ENCODE data around the gene GNAS.
"Not testable (repeated sequence)": the region's sequence is repeated elsewhere in the genome, so short reads cannot be mapped to it uniquely, and the experiment has no call there.

GNAS gene

GRCh38 chr20:58828804-58829203, 23.7 kb upstream of the GNAS start:
- H3K27me3 ChIP-seq (ENCODE audit: control insufficient read depth, insufficient read depth, low read length); H3K4me3 ChIP-seq (ENCODE audit: low read depth, low read length); H3K9me3 ChIP-seq (ENCODE audit: control insufficient read depth, insufficient read depth, low read depth, low read length); H3K9ac ChIP-seq (ENCODE audit: low read length); H3K27ac ChIP-seq (ENCODE audit: low read depth, low read length); H3K4me1 ChIP-seq (ENCODE audit: control insufficient read depth, insufficient read depth, low read length): not testable (repeated sequence)
- peaks cover 63% of the 10 kb centered on the region for H3K36me3 ChIP-seq (ENCODE audit: control insufficient read depth, insufficient read depth, low read length)

DNA sequence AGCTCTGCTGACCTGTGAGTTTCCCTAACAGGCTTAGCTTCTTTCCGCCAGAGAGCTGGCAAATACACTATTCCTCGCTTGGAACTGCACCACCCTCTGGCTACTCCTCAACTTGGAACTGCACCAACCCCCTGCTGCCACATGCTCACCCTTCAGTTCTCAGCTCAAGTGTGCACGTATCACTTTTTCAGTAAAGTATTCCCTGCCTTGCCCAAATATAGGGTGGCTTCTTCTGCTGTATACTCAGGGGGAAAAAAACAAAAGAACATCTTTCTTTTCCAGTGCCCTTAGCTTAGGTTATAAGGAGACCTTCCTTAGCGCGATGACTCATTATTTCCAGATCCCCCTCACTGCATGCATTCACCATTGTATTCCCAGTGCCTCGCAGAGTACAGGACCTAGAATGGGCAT, 23.0 kb upstream of the GNAS start:
- Histone ChIP-seq H3K4me1 (ENCODE audit: control insufficient read depth, insufficient read depth, low read length) (no peaks in the 10 kb centered on the region), H3K9ac (ENCODE audit: low read length) (no peak overlapping the region), H3K9me3 (ENCODE audit: control insufficient read depth, insufficient read depth, low read depth, low read length) (no peaks in the 10 kb centered on the region), H3K4me3 (ENCODE audit: low read depth, low read length) (no peak overlapping the region), H3K36me3 (ENCODE audit: control insufficient read depth, insufficient read depth, low read length) (peaks cover 64% of the 10 kb centered on the region), H3K27me3 (ENCODE audit: control insufficient read depth, insufficient read depth, low read length) (no peaks in the 10 kb centered on the region), H3K27ac (ENCODE audit: low read depth, low read length) (no peak overlapping the region)

DNA sequence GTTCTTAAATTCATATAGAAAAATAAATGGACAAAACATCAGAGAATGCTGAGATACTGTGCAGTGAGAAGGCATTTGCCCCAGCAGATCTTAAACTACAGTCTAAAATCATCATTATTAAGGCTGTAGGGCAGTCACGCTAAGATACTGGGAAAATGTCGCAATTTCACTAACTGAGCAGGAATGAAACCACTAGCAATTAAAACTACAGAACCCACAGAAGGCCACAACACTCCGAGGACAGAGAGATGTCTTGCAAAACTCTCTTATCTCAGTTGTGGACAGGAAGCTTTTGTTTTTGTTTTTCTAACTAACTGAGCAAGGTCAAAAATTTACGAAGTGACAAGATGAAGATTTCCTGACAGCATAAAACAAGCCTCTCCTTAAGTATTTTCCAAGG, 20.1 kb upstream of the GNAS start:
- Histone ChIP-seq H3K4me1 (ENCODE audit: control insufficient read depth, insufficient read depth, low read length) (no peaks in the 10 kb centered on the region), H3K9me3 (ENCODE audit: control insufficient read depth, insufficient read depth, low read depth, low read length) (no peaks in the 10 kb centered on the region), H3K27me3 (ENCODE audit: control insufficient read depth, insufficient read depth, low read length) (no peaks in the 10 kb centered on the region), H3K4me3 (ENCODE audit: low read depth, low read length) (no peak overlapping the region), H3K27ac (ENCODE audit: low read depth, low read length) (no peak overlapping the region), H3K9ac (ENCODE audit: low read length) (no peak overlapping the region), H3K36me3 (ENCODE audit: control insufficient read depth, insufficient read depth, low read length) (peaks cover 60% of the 10 kb centered on the region)

DNA sequence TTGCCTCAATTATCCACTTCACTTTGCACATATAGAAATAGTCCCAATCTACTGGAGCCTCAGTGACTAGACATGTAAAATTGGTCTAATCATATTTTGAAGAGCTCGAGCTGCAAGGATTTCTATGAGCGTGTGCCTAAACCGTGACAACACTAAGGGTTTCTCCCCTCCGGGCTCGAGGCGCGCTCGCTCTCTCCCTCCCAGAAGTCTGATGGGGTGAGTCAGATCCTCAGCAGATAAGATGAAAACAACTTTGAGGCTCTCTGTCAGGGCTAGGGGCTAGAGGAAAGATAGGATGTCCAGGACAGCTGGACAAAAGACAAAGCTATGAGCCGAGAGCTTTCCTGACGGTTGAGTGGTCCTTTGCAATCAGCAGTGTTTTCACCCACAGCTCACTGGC, 18.6 kb upstream of the GNAS start:
- H3K9me3 ChIP-seq (ENCODE audit: control insufficient read depth, insufficient read depth, low read depth, low read length): no peaks in the 10 kb centered on the region
- peaks cover 61% of the 10 kb centered on the region for H3K36me3 ChIP-seq (ENCODE audit: control insufficient read depth, insufficient read depth, low read length)
- no peak overlapping the region for H3K4me3 ChIP-seq (ENCODE audit: low read depth, low read length)
- peaks cover under 1% of the 10 kb centered on the region; the same call in 1 of the 2 replicates for H3K4me1 ChIP-seq (ENCODE audit: control insufficient read depth, insufficient read depth, low read length)
- H3K27ac ChIP-seq (ENCODE audit: low read depth, low read length): no peak overlapping the region
- no peak overlapping the region for H3K9ac ChIP-seq (ENCODE audit: low read length)
- H3K27me3 ChIP-seq (ENCODE audit: control insufficient read depth, insufficient read depth, low read length): peaks cover under 1% of the 10 kb centered on the region; the same call in 1 of the 2 replicates

DNA sequence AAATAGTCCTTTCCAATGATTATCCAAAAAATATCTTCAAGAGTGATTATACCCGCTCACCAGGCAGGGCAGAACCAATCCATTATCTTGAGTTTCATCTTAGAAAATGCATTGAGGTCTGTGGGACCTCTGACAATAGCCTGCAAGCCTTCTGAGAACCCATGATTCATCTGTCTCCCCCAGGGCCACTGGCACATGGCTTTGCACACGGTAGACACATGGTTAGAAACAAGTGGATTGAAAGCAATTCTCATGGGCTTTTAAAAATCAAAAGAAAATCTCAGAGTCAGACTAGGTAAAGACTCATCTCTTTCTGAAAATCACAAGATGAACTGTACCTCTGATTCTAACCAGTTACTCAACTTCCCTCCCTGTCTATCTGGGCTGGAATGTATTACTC, 17.3 kb upstream of the GNAS start:
- Histone ChIP-seq H3K27ac (ENCODE audit: low read depth, low read length) (no peak overlapping the region), H3K27me3 (ENCODE audit: control insufficient read depth, insufficient read depth, low read length) (peaks cover 14% of the 10 kb centered on the region), H3K4me1 (ENCODE audit: control insufficient read depth, insufficient read depth, low read length) (peaks cover 5% of the 10 kb centered on the region; the same call in 1 of the 2 replicates)

DNA sequence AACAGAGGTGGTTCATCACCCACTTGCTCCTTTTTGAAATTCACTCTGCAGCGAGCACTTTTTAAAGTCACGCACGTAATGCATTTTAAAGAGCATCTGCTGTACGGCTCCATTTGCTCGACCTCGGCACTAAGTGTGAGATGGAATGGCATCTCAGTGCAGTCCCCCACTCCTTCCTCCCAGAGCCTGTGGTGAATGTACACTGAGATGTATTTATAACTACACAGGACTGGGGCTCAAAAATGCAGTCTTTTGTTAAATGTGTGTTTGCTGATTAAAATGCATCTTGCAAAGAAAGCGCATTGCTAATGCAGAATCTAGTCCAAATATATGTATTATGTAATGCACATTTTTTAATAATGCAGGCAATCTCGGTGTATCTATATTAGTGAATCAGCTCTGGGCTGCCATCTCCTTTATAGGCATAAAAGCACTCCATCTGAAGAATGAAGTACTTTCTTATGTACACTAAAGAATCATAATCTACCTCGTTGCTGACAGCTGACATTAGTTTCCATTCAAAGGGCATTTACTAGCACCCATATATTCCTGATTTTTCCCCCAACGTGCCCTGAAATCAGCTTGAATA, 15.8 kb upstream of the GNAS start:
- Histone ChIP-seq H3K4me3 (ENCODE audit: low read depth, low read length) (no peak overlapping the region), H3K27me3 (ENCODE audit: control insufficient read depth, insufficient read depth, low read length) (peaks cover 29% of the 10 kb centered on the region)

More for the DNA sequence above, 17.3 kb upstream of the GNAS start:
- Histone ChIP-seq H3K36me3 (ENCODE audit: control insufficient read depth, insufficient read depth, low read length) (peaks cover 57% of the 10 kb centered on the region), H3K9me3 (ENCODE audit: control insufficient read depth, insufficient read depth, low read depth, low read length) (no peaks in the 10 kb centered on the region), H3K9ac (ENCODE audit: low read length) (no peak overlapping the region), H3K4me3 (ENCODE audit: low read depth, low read length) (no peak overlapping the region)

DNA sequence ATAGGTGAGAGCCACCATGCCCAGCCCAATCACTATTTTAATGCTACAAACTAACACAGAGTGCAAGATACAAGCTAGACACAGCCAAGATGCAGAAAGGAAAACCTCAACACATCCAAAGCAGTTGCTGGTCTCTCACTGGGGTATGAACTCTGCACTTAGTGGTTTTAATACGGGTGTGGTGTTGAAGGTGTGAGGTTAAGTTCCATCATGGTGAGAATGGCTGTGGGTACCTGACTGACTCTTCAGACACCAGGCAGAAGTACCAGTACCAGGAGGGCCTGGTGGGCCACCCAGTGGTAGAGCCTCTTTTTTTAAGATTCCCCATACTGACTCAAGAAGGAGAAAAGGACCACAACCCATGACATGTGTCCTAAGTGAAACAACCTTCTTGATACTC, 14.8 kb upstream of the GNAS start:
- Histone ChIP-seq H3K4me1 (ENCODE audit: control insufficient read depth, insufficient read depth, low read length) (peaks cover 13% of the 10 kb centered on the region), H3K36me3 (ENCODE audit: control insufficient read depth, insufficient read depth, low read length) (peaks cover 76% of the 10 kb centered on the region), H3K27me3 (ENCODE audit: control insufficient read depth, insufficient read depth, low read length) (peaks cover 39% of the 10 kb centered on the region), H3K4me3 (ENCODE audit: low read depth, low read length) (no peak overlapping the region), H3K27ac (ENCODE audit: low read depth, low read length) (no peak overlapping the region), H3K9ac (ENCODE audit: low read length) (no peak overlapping the region), H3K9me3 (ENCODE audit: control insufficient read depth, insufficient read depth, low read depth, low read length) (no peaks in the 10 kb centered on the region)

More for the DNA sequence above, 15.8 kb upstream of the GNAS start:
- Histone ChIP-seq H3K27ac (ENCODE audit: low read depth, low read length) (no peak overlapping the region), H3K36me3 (ENCODE audit: control insufficient read depth, insufficient read depth, low read length) (peaks cover 71% of the 10 kb centered on the region), H3K9ac (ENCODE audit: low read length) (no peak overlapping the region), H3K9me3 (ENCODE audit: control insufficient read depth, insufficient read depth, low read depth, low read length) (no peaks in the 10 kb centered on the region), H3K4me1 (ENCODE audit: control insufficient read depth, insufficient read depth, low read length) (peaks cover 5% of the 10 kb centered on the region; the same call in 1 of the 2 replicates)

DNA sequence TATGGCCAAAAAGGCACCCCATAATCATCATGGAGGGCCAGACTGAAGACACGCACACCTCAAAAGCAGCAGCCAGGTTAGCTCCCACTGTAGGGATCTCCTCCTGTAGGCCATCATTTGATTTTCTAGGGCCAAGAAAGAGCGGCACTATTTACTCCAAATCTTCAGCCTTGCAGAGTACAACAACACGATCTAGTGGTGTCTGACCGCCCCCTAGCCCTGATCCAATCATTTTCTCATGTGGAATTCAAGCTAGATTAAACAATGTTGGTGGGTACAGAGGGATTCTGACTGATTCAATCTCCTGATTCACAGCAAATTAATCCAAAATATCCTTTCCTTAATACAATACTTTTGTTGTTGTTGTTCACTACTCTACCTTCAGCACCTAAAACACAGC, 14.3 kb upstream of the GNAS start:
- H3K27me3 ChIP-seq (ENCODE audit: control insufficient read depth, insufficient read depth, low read length): peaks cover 42% of the 10 kb centered on the region
- H3K4me1 ChIP-seq (ENCODE audit: control insufficient read depth, insufficient read depth, low read length): peaks cover 15% of the 10 kb centered on the region
- H3K36me3 ChIP-seq (ENCODE audit: control insufficient read depth, insufficient read depth, low read length): peaks cover 73% of the 10 kb centered on the region
- H3K9me3 ChIP-seq (ENCODE audit: control insufficient read depth, insufficient read depth, low read depth, low read length): no peaks in the 10 kb centered on the region
- H3K9ac ChIP-seq (ENCODE audit: low read length): no peak overlapping the region
- H3K27ac ChIP-seq (ENCODE audit: low read depth, low read length): no peak overlapping the region
- no peak overlapping the region for H3K4me3 ChIP-seq (ENCODE audit: low read depth, low read length)

DNA sequence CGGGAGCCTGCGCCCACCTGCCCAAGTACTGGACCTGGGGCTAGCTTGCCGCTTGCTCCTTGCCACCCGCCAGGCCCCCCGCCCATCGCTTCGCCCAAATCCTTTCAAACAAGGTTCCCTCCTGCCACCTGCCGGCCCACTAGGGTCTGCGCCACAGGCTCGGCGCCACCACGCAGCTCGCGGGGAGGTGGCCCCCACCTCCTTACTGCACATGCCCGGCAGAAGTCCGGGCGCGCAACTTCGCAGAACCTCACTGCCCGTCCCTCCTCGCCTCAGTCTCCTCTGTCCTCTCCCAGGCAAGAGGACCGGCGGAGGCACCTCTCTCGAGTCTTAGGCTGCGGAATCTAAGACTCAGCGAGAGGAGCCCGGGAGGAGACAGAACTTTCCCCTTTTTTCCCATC, 13.0 kb upstream of the GNAS start:
- peak overlapping the region; percentile 63 for H3K4me3 ChIP-seq (ENCODE audit: low read depth, low read length)
- H3K4me1 ChIP-seq (ENCODE audit: control insufficient read depth, insufficient read depth, low read length): peaks cover 26% of the 10 kb centered on the region
- H3K9me3 ChIP-seq (ENCODE audit: control insufficient read depth, insufficient read depth, low read depth, low read length): no peaks in the 10 kb centered on the region
- peaks cover 60% of the 10 kb centered on the region for H3K36me3 ChIP-seq (ENCODE audit: control insufficient read depth, insufficient read depth, low read length)
- H3K27me3 ChIP-seq (ENCODE audit: control insufficient read depth, insufficient read depth, low read length): peaks cover 48% of the 10 kb centered on the region
- H3K27ac ChIP-seq (ENCODE audit: low read depth, low read length): no peak overlapping the region
- peak overlapping the region; percentile 20 for H3K9ac ChIP-seq (ENCODE audit: low read length)

DNA sequence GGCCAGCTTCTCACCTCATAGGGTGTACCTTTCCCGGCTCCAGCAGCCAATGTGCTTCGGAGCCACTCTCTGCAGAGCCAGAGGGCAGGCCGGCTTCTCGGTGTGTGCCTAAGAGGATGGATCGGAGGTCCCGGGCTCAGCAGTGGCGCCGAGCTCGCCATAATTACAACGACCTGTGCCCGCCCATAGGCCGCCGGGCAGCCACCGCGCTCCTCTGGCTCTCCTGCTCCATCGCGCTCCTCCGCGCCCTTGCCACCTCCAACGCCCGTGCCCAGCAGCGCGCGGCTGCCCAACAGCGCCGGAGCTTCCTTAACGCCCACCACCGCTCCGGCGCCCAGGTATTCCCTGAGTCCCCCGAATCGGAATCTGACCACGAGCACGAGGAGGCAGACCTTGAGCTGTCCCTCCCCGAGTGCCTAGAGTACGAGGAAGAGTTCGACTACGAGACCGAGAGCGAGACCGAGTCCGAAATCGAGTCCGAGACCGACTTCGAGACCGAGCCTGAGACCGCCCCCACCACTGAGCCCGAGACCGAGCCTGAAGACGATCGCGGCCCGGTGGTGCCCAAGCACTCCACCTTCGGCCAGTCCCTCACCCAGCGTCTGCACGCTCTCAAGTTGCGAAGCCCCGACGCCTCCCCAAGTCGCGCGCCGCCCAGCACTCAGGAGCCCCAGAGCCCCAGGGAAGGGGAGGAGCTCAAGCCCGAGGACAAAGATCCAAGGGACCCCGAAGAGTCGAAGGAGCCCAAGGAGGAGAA, 12.3 kb upstream of the GNAS start:
- Histone ChIP-seq H3K4me3 (ENCODE audit: low read depth, low read length) (peak overlapping the region; percentile 63), H3K4me1 (ENCODE audit: control insufficient read depth, insufficient read depth, low read length) (peaks cover 33% of the 10 kb centered on the region), H3K27me3 (ENCODE audit: control insufficient read depth, insufficient read depth, low read length) (peaks cover 48% of the 10 kb centered on the region), H3K9ac (ENCODE audit: low read length) (peak overlapping the region; percentile 42), H3K36me3 (ENCODE audit: control insufficient read depth, insufficient read depth, low read length) (peaks cover 56% of the 10 kb centered on the region), H3K27ac (ENCODE audit: low read depth, low read length) (no peak overlapping the region), H3K9me3 (ENCODE audit: control insufficient read depth, insufficient read depth, low read depth, low read length) (no peaks in the 10 kb centered on the region)

DNA sequence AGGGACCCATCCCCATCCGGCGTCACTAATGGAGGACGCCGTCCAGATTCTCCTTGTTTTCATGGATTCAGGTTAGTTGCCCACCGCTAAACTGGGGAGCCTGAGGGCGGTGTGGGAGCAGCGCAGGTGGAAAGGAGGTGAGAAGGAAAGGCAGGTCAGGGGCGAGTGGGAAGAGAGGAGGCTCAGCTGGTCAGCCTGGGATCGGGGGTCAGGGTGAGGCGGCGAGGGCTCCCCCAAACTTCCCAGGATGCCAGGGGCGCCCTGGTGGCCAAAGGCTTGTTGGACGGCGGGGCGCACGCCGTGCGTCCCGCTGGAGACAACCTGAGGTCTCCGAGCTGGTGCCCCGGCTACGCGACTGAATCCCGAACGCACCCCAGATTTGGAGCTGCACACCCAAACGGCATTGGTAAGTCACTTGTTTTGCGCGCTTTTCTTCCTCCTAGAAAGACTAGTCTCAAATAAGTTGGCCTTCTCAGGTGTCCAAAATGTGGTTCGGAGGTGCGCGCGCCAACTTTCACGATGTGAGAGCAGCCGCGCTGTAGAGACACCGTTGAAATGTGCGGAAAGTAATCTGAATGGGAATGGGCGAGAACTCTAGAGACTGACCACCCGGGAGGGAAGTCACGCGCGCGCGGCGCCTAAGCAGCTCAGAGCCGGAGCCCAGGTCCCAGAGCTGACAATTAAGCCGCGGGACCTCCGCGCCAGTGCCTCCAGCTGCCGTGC, 11.5 kb upstream of the GNAS start:
- Histone ChIP-seq H3K9me3 (ENCODE audit: control insufficient read depth, insufficient read depth, low read depth, low read length) (no peaks in the 10 kb centered on the region), H3K27ac (ENCODE audit: low read depth, low read length) (no peak overlapping the region), H3K4me3 (ENCODE audit: low read depth, low read length) (peak overlapping the region; percentile 63), H3K27me3 (ENCODE audit: control insufficient read depth, insufficient read depth, low read length) (peaks cover 48% of the 10 kb centered on the region), H3K4me1 (ENCODE audit: control insufficient read depth, insufficient read depth, low read length) (peaks cover 40% of the 10 kb centered on the region), H3K36me3 (ENCODE audit: control insufficient read depth, insufficient read depth, low read length) (peaks cover 55% of the 10 kb centered on the region), H3K9ac (ENCODE audit: low read length) (peak overlapping the region; percentile 35)
